Stomach (tissue), 4 donors: Measurements from ENCODE around the gene DRAXIN.

ENCODE experiments used
- CTCF ChIP-seq, 7 experiments: fragments of 450-650 bp in 4 of 7; fragments of 200-600 bp in 3 of 7; sonication (generic) in 3 of 7; IDR thresholded peaks; one replicate each; pipeline ENCODE4 v1.5.1; 2016 to 2019; ENCODE audit warnings: antibody characterized with exemption in 7 of 7, control low read depth in 2 of 7, mild to moderate bottlenecking in 1 of 7
- EP300 ChIP-seq: sonication (generic); formaldehyde crosslinking; IDR thresholded peaks from one replicate; pipeline ENCODE4 v1.6.1; 2017; ENCODE audit warnings: antibody characterized with exemption
- POLR2A ChIP-seq, 4 donors: fragments of 450-650 bp; IDR thresholded peaks; one replicate each; pipeline ENCODE4 v1.6.1; 2016; ENCODE audit warnings: antibody characterized with exemption in 4 of 4, control low read depth in 2 of 4, mild to moderate bottlenecking in 1 of 4, moderate library complexity in 1 of 4
- POLR2AphosphoS5 ChIP-seq, 3 donors: sonication (generic); formaldehyde crosslinking; IDR thresholded peaks; one replicate each; pipeline ENCODE4 v1.6.1; 2016; ENCODE audit warnings: antibody characterized with exemption in 3 of 3

DNA sequence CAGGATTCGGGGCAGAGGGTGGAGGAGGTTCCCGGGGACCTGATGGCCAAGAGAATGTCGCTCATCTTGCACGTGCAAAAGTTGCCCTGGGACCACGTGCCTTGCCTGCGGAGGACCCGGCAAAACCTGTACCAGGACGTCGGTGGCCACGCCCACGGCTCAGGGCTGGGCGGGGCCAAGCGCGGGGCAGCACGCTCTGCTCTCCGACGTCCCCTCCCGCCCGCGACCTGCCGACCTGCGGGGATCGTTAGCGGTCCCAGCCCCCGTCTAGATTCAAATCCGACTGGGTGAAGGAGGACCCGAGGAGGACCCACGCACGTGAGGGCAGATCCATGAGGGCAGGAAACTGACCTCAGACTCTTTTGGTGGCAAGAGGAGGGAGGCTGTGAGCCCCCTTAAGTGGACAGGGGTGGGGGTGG lies 70.5 kb downstream of the DRAXIN start, which contains the start of gene C1orf167:
- TF ChIP-seq POLR2A (IDR thresholded peaks at IDR 0.05) = no peak
- TF ChIP-seq CTCF (IDR thresholded peaks at IDR 0.05) = no peak
- no peak for TF ChIP-seq EP300
- no peak for TF ChIP-seq POLR2AphosphoS5 (IDR thresholded peaks at IDR 0.05)
